Gastroesophageal sphincter (tissue), 3 donors: Measurements from ENCODE around the gene SPATC1L.

Experiments used
- CTCF ChIP-seq, 4 experiments: fragments of 200-600 bp in 2 of 4; fragments of 450-650 bp in 2 of 4; sonication (generic) in 1 of 4; IDR thresholded peaks; one replicate each; pipeline ENCODE4 v1.5.1; 2017 to 2019; ENCODE audit warnings: antibody characterized with exemption in 4 of 4, mild to moderate bottlenecking in 2 of 4, moderate library complexity in 2 of 4
- EP300 ChIP-seq: sonication (generic); formaldehyde crosslinking; IDR thresholded peaks from one replicate; pipeline ENCODE4 v1.6.1; 2017; ENCODE audit warnings: antibody characterized with exemption, mild to moderate bottlenecking
- POLR2A ChIP-seq, 2 donors: fragments of 450-650 bp; IDR thresholded peaks; one replicate each; pipeline ENCODE4 v1.6.1; 2017; ENCODE audit warnings: antibody characterized with exemption in 2 of 2, mild to moderate bottlenecking in 2 of 2, moderate library complexity in 1 of 2
- POLR2AphosphoS5 ChIP-seq: sonication (generic); formaldehyde crosslinking; IDR thresholded peaks from one replicate; pipeline ENCODE4 v1.6.1; 2017; ENCODE audit warnings: antibody characterized with exemption

- TF ChIP-seq POLR2A (IDR thresholded peaks at IDR 0.05) (no peak), CTCF (IDR thresholded peaks at IDR 0.05) (no peak), EP300 (no peak), POLR2AphosphoS5 (no peak)
Observed at GRCh38 chr21:46135782-46136395, 48.4 kb downstream of the SPATC1L start.
